ENCODE measurements around the gene GRAP2.

DNA sequence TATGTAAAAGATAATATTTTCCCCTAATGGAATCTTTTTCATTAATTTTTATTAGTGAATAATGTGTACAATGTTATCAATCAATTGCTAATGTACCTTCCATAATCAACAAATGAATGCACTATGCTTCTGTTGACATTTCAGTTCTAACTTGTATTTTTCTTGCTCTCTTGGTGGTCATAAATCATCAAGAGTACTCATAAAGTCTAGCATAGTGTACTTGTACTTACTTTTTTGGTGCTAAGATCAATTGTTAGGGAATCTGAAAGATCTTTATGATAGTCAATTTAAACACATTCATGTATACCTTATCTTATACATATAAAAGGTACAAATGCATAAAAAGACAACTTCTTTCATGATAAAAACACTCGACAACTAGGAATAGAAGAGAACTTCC is 17.8 kb upstream of the GRAP2 start:
- TF ChIP-seq, protein P1, sequence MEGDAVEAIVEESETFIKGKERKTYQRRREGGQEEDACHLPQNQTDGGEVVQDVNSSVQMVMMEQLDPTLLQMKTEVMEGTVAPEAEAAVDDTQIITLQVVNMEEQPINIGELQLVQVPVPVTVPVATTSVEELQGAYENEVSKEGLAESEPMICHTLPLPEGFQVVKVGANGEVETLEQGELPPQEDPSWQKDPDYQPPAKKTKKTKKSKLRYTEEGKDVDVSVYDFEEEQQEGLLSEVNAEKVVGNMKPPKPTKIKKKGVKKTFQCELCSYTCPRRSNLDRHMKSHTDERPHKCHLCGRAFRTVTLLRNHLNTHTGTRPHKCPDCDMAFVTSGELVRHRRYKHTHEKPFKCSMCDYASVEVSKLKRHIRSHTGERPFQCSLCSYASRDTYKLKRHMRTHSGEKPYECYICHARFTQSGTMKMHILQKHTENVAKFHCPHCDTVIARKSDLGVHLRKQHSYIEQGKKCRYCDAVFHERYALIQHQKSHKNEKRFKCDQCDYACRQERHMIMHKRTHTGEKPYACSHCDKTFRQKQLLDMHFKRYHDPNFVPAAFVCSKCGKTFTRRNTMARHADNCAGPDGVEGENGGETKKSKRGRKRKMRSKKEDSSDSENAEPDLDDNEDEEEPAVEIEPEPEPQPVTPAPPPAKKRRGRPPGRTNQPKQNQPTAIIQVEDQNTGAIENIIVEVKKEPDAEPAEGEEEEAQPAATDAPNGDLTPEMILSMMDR (IDR thresholded peaks at IDR 0.05): no peak
- TF ChIP-seq POLR2A (IDR thresholded peaks at IDR 0.05): no peak
- no peak for TF ChIP-seq POLR2AphosphoS5 (IDR thresholded peaks at IDR 0.05)

Measured in gastroesophageal sphincter (tissue), 3 donors.